Measurements from ENCODE around the gene SLC6A1.

DNA sequence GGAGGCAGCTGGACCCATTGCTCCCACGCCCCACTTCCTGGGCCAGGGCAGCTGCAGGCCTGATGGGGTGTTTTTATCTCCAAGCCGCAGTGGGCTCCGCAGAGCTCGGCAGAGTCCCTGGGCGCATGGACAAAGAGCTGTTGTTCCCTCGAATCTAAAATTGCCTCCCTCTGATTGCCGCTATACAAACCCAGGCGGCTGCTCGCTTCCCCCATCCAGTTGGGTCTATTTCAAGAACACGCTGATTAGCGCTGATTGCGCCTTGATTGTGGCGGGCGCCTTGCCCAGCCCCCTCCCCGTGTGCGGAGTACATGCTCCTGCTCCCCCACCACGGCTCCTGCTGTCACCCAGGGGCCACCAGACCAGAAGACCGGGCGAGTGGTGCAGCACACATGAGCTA, 43.4 kb upstream of the SLC6A1 start:
- TF ChIP-seq, protein P1, sequence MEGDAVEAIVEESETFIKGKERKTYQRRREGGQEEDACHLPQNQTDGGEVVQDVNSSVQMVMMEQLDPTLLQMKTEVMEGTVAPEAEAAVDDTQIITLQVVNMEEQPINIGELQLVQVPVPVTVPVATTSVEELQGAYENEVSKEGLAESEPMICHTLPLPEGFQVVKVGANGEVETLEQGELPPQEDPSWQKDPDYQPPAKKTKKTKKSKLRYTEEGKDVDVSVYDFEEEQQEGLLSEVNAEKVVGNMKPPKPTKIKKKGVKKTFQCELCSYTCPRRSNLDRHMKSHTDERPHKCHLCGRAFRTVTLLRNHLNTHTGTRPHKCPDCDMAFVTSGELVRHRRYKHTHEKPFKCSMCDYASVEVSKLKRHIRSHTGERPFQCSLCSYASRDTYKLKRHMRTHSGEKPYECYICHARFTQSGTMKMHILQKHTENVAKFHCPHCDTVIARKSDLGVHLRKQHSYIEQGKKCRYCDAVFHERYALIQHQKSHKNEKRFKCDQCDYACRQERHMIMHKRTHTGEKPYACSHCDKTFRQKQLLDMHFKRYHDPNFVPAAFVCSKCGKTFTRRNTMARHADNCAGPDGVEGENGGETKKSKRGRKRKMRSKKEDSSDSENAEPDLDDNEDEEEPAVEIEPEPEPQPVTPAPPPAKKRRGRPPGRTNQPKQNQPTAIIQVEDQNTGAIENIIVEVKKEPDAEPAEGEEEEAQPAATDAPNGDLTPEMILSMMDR (IDR thresholded peaks at IDR 0.05; ENCODE audit: low read depth, low read length), result no peak
- TF ChIP-seq EZH2phosphoT487 (IDR thresholded peaks at IDR 0.05; ENCODE audit: low read depth), result no peak

Measured in OCI-LY3 (cell line).